Mesenteric fat pad (tissue), 1 donor: ENCODE results near the gene ASTL. TPM values are rescaled to one million over a fixed set of nuclear protein-coding genes. Genes with fewer than 3 reads are reported as not detected.

ENCODE experiments used
- DNase-seq: peaks from one replicate; pipeline ENCODE4 v3.0.0-alpha.2; 2020; ENCODE audit warnings: low spot score
- total RNA-seq: library from RNA; stranded (reverse); fragmentation: NEBNext Ultra II Directional; extraction: Animal tissue kit (Norgen Biotek cat#: 25700); gene quantifications from one replicate; pipeline ENCODE4 v1.2.1, GENCODE V29; 2021
- donor health status: DM: yes; HTN: yes; CAD: no.

Gene ASTL
- total RNA-seq, 1 donor from 2014 or later, result not detected

- DNase-seq, result no peak
Observed at GRCh38 chr2:96159084-96159830, 21.0 kb upstream of the ASTL start.

- DNase-seq, result no peak
Observed at GRCh38 chr2:96158554-96158940, 20.2 kb upstream of the ASTL start.

- no peak for DNase-seq
Observed at GRCh38 chr2:96157649-96158553, 19.6 kb upstream of the ASTL start.

- peak; percentile 55 for DNase-seq
Observed at GRCh38 chr2:96156926-96157648, 18.8 kb upstream of the ASTL start.

GRCh38 chr2:96156011-96156820 lies 17.9 kb upstream of the ASTL start:
- peak; percentile 55 for DNase-seq

GRCh38 chr2:96154506-96155380 lies 16.4 kb upstream of the ASTL start:
- peak; percentile 86 for DNase-seq

GRCh38 chr2:96153991-96154431 lies 15.7 kb upstream of the ASTL start:
- no peak for DNase-seq

- no peak for DNase-seq
Observed at GRCh38 chr2:96153291-96153713, 15.0 kb upstream of the ASTL start.

- DNase-seq, result peak; percentile 78
Observed at GRCh38 chr2:96152304-96153161, 14.2 kb upstream of the ASTL start.

- no peak for DNase-seq
Observed at GRCh38 chr2:96151595-96152303, 13.4 kb upstream of the ASTL start.

- peak; percentile 81 for DNase-seq
Observed at GRCh38 chr2:96150791-96151594, 12.7 kb upstream of the ASTL start.

- peak; percentile 88 for DNase-seq
Observed at GRCh38 chr2:96150007-96150640, 11.8 kb upstream of the ASTL start.

GRCh38 chr2:96148410-96149217 lies 10.3 kb upstream of the ASTL start:
- peak; percentile 93 for DNase-seq

- DNase-seq, result peak; percentile 81
Observed at GRCh38 chr2:96147593-96148201, 9.4 kb upstream of the ASTL start.

- DNase-seq, result peak; percentile 74
Observed at GRCh38 chr2:96146881-96147592, 8.7 kb upstream of the ASTL start.
